ENCODE measurements around the gene BCAM. TPM values are rescaled to one million over a fixed set of nuclear protein-coding genes. Genes with fewer than 3 reads are reported as not detected.

The BCAM gene
- total RNA-seq, 1 experiment from 2014 or later = 78.7 TPM

GRCh38 chr19:44812142-44812718 is 3.3 kb downstream of the BCAM start:
- POLR2A ChIA-PET = no interaction called here
- CTCF ChIA-PET = no interaction called here

More at GRCh38 chr19:44812142-44812718, 3.3 kb downstream of the BCAM start:
- Histone ChIP-seq H3K36me3 (ENCODE audit: control insufficient read depth in 1 of 2, insufficient read depth in 2 of 2, low read length in 2 of 2) (peaks cover 9 to 10% of the 10 kb centered on the region in 2 experiments; a peak in 2 of 4 replicates), H3K4me2 (ENCODE audit: low read length) (no peak overlapping the region), H4K20me1 (ENCODE audit: insufficient read depth) (no peaks in the 10 kb centered on the region), H3K27me3 (ENCODE audit: insufficient read depth, low read length) (no peaks in the 10 kb centered on the region), H2AFZ (ENCODE audit: low read depth, low read length, poor library complexity, severe bottlenecking) (no peak overlapping the region), H3K9ac (ENCODE audit: low read length) (no peak overlapping the region), H3K4me1 (ENCODE audit: control insufficient read depth in 1 of 2, insufficient read depth in 2 of 2, low read length in 2 of 2) (peaks cover 24 to 32% of the 10 kb centered on the region in 2 experiments), H3K4me3 (replicated peaks in 1 of 2; ENCODE audit: low read depth in 1 of 2, low read length in 2 of 2) (no peak overlapping the region), H3K9me2 (ENCODE audit: insufficient read depth) (no peaks in the 10 kb centered on the region), H3K9me3 (ENCODE audit: control insufficient read depth in 1 of 2, insufficient read depth in 1 of 2, low read depth in 1 of 2, low read length in 2 of 2) (no peaks in the 10 kb centered on the region), H3K79me2 (ENCODE audit: insufficient read depth, low read length) (no peaks in the 10 kb centered on the region; the same call in 1 of the 2 replicates), H3K27ac (ENCODE audit: low read depth, low read length) (no peak overlapping the region)
- DNase-seq (ENCODE audit: low read depth, low spot score) (no peak), ATAC-seq (no peak)
- intact Hi-C loops (cut with micrococcal nuclease) = no loop called here
- BruUV-seq (replicated peaks) = no TSS peak
- TF ChIP-seq, protein P1, sequence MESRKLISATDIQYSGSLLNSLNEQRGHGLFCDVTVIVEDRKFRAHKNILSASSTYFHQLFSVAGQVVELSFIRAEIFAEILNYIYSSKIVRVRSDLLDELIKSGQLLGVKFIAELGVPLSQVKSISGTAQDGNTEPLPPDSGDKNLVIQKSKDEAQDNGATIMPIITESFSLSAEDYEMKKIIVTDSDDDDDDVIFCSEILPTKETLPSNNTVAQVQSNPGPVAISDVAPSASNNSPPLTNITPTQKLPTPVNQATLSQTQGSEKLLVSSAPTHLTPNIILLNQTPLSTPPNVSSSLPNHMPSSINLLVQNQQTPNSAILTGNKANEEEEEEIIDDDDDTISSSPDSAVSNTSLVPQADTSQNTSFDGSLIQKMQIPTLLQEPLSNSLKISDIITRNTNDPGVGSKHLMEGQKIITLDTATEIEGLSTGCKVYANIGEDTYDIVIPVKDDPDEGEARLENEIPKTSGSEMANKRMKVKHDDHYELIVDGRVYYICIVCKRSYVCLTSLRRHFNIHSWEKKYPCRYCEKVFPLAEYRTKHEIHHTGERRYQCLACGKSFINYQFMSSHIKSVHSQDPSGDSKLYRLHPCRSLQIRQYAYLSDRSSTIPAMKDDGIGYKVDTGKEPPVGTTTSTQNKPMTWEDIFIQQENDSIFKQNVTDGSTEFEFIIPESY (IDR thresholded peaks at IDR 0.05; ENCODE audit: extremely low read depth, insufficient replicate concordance, low read length) = no peak
- TF ChIP-seq, protein P2, sequence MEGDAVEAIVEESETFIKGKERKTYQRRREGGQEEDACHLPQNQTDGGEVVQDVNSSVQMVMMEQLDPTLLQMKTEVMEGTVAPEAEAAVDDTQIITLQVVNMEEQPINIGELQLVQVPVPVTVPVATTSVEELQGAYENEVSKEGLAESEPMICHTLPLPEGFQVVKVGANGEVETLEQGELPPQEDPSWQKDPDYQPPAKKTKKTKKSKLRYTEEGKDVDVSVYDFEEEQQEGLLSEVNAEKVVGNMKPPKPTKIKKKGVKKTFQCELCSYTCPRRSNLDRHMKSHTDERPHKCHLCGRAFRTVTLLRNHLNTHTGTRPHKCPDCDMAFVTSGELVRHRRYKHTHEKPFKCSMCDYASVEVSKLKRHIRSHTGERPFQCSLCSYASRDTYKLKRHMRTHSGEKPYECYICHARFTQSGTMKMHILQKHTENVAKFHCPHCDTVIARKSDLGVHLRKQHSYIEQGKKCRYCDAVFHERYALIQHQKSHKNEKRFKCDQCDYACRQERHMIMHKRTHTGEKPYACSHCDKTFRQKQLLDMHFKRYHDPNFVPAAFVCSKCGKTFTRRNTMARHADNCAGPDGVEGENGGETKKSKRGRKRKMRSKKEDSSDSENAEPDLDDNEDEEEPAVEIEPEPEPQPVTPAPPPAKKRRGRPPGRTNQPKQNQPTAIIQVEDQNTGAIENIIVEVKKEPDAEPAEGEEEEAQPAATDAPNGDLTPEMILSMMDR (IDR thresholded peaks at IDR 0.05 in 2 of 3, conservative IDR thresholded peaks at IDR 0.05 in 1 of 3; ENCODE audit: borderline replicate concordance in 1 of 3, insufficient read depth in 1 of 3, low read depth in 2 of 3, low read length in 2 of 3) = no peak
- TF ChIP-seq, protein P3, sequence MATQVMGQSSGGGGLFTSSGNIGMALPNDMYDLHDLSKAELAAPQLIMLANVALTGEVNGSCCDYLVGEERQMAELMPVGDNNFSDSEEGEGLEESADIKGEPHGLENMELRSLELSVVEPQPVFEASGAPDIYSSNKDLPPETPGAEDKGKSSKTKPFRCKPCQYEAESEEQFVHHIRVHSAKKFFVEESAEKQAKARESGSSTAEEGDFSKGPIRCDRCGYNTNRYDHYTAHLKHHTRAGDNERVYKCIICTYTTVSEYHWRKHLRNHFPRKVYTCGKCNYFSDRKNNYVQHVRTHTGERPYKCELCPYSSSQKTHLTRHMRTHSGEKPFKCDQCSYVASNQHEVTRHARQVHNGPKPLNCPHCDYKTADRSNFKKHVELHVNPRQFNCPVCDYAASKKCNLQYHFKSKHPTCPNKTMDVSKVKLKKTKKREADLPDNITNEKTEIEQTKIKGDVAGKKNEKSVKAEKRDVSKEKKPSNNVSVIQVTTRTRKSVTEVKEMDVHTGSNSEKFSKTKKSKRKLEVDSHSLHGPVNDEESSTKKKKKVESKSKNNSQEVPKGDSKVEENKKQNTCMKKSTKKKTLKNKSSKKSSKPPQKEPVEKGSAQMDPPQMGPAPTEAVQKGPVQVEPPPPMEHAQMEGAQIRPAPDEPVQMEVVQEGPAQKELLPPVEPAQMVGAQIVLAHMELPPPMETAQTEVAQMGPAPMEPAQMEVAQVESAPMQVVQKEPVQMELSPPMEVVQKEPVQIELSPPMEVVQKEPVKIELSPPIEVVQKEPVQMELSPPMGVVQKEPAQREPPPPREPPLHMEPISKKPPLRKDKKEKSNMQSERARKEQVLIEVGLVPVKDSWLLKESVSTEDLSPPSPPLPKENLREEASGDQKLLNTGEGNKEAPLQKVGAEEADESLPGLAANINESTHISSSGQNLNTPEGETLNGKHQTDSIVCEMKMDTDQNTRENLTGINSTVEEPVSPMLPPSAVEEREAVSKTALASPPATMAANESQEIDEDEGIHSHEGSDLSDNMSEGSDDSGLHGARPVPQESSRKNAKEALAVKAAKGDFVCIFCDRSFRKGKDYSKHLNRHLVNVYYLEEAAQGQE (IDR thresholded peaks at IDR 0.05; ENCODE audit: low read depth) = no peak
- TF ChIP-seq ZFX (IDR thresholded peaks at IDR 0.05) (no peak), POLR2A (IDR thresholded peaks at IDR 0.05; ENCODE audit: borderline replicate concordance, extremely low read depth, insufficient read depth, insufficient read length) (no peak), EGR1 (IDR thresholded peaks at IDR 0.05; ENCODE audit: low read depth) (no peak), ZNF274 (IDR thresholded peaks at IDR 0.05; ENCODE audit: low read depth, low read length) (no peak), RAD21 (IDR thresholded peaks at IDR 0.05; ENCODE audit: low read depth) (no peak), JUND (IDR thresholded peaks at IDR 0.05) (no peak), CBX3 (IDR thresholded peaks at IDR 0.05; ENCODE audit: low read depth) (no peak), FOSL1 (IDR thresholded peaks at IDR 0.05; ENCODE audit: low read depth) (no peak), YY1 (IDR thresholded peaks at IDR 0.05; ENCODE audit: extremely low read depth, insufficient replicate concordance, low read depth, low read length) (no peak)
- TF ChIP-seq, protein P4, sequence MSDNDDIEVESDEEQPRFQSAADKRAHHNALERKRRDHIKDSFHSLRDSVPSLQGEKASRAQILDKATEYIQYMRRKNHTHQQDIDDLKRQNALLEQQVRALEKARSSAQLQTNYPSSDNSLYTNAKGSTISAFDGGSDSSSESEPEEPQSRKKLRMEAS (IDR thresholded peaks at IDR 0.05) = no peak
- RAD21 ChIA-PET (ENCODE audit: low non-redundant PET in 1 of 2, low total read pairs in 2 of 2, uncharacterized antibody in 2 of 2, unreplicated experiment in 2 of 2) = no interaction called here

Data from HCT116 (cell line).